GM12872 (cell line): ENCODE results near the gene ODAD2.

Source experiments
- TF ChIP-seq, protein P1 (sequence below): IDR thresholded peaks from 3 replicates; pipeline ENCODE4 v1.5.1; 2011; ENCODE audit warnings: low read depth, mild to moderate bottlenecking, low read length, moderate library complexity; ENCODE audit not compliant: insufficient read depth

Gene ODAD2

GRCh38 chr10:28014651-28015050, 15.8 kb upstream of the ODAD2 start:
- TF ChIP-seq, protein P1, sequence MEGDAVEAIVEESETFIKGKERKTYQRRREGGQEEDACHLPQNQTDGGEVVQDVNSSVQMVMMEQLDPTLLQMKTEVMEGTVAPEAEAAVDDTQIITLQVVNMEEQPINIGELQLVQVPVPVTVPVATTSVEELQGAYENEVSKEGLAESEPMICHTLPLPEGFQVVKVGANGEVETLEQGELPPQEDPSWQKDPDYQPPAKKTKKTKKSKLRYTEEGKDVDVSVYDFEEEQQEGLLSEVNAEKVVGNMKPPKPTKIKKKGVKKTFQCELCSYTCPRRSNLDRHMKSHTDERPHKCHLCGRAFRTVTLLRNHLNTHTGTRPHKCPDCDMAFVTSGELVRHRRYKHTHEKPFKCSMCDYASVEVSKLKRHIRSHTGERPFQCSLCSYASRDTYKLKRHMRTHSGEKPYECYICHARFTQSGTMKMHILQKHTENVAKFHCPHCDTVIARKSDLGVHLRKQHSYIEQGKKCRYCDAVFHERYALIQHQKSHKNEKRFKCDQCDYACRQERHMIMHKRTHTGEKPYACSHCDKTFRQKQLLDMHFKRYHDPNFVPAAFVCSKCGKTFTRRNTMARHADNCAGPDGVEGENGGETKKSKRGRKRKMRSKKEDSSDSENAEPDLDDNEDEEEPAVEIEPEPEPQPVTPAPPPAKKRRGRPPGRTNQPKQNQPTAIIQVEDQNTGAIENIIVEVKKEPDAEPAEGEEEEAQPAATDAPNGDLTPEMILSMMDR, result no peak

DNA sequence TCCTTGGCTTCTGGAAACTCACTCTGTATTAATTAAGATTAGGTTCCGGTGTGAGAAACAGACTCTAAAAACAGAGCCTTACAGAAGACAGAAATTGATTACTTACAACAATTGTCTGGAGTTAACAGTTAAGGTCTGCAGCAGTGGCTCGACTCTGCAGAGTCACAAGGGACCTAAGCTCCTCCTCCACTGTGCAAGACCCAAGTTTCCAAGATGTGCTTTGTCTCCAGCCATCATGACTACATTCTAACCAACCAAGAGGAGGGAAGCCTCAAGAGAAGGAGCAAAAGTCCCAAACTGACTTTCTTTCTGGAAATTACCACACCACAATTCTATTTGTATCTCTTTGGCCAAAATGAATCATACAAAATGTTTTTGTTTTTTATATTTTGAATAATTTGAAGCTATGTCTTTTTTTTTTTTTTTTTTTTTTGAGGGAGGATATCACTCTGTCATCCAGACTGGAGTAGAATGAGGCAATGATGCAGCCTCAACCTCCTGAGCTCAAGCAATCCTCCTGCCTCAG, 14.2 kb upstream of the ODAD2 start:
- TF ChIP-seq, protein P1, result no peak

- TF ChIP-seq, protein P1, result no peak
Observed at GRCh38 chr10:28010821-28011220, 11.9 kb upstream of the ODAD2 start.

DNA sequence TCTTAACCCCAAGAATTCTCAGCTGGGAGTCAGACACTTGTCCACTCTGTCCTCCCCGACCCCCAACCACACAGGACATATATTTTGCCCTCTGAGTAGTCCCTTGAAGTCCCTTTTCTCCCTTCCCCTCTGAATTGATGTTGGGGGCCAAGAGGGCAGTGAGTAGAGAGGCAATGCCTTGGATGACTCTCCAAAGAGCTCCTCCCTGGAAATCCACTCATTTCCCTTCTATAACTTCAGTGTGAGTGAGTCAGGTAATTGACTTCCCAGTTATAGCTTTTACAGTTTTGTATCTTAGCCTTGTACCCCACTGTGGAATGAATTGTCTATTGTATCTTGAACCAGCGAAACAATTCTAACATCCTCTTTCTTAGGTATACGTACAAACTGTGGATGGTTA, 9.2 kb upstream of the ODAD2 start:
- TF ChIP-seq, protein P1, result no peak

- TF ChIP-seq, protein P1, result no peak
Observed at GRCh38 chr10:28001353-28001752, 2.5 kb upstream of the ODAD2 start.

DNA sequence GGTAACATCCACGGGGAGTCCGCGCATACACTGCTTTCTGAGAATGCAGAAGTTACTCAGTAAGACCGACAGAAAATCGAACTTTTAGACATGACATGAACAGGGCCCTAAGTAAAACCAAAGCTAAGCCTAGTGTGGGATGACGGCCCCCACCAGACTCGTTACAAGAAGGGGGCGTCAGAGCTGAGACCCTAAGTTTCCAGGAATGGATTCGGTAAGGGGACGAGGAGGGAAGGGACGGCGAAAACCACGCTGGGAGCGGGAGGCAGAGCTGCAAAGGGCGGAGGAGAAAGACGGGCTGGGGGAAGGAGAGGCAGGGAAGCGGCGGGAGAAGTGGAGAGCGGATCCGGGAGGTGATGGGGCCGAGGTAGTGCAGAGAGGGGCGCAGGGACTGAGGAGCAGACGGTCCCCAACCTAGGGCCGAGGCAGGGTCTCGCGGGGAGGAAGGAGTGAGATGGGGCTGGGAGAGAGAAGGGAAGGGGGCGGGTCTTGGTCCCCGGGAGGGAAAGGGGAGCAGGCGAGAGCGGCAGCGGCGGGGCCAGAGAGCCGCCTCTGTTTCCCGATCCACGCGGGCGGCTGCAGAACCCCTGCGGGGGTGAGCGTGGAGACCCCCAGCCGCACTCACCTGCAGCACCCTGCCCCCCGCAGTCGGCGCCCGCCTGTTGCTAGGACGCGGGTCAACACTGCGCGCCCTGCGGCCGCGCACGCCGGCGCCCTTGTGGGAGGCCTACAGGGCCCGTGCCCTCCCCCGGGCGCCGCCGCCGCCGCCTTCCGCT, 513 bp downstream of the ODAD2 start:
- TF ChIP-seq, protein P1, result no peak

GRCh38 chr10:27997865-27998177, 1.1 kb downstream of the ODAD2 start:
- TF ChIP-seq, protein P1, result no peak
